ENCODE measurements around the gene ZSCAN9. TPM values are rescaled to one million over a fixed set of nuclear protein-coding genes. Genes with fewer than 3 reads are reported as not detected.

ZSCAN9 gene
- total and polyA plus RNA-seq, 9 of the 15 experiments (the other 6 are each of a cell fraction or from before 2014, with no cell fraction given) = 18.8 to 48.9 (median 28.7) TPM

DNA sequence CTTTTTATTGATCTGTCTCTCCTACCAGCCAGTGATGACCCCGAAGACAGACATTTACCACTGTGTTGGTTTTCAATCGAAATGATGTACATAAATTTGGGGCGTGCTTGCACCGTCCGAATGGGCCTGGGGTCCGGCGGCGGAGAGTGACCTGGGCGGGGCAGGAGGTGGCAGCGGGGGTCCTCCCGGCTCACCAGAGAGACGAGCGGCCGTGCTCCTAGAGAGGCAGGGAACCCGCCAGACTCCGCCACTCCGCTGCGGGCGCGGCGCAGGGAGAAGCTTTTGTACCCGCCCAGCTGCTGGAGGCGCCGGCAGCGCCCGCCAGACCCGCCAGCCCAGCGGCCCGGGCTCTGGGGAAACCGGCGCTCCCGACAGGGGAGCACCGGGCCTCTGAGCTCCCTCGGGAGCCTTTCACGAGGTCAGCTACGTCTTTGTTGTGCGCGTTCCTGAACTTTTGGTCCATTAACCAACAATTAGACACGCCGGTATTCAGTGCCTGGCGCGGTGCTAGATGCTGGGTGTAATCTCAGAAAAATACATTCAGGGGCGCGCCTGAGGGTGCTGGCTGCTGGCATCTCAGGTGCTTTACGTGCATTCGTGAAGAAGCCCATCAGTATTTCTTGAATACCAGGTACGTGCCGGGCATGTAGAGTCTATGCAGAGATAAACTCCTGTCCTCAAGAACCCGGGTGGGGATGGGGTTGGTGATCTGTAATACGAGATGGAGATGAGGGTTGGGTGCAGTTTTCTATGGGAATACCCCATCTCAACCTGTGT lies 56.4 kb downstream of the ZSCAN9 start, which contains the start of gene PGBD1 (continued):
- TF ChIP-seq RBM25 (IDR thresholded peaks at IDR 0.05; ENCODE audit: low read depth, low read length, severe bottlenecking) (no peak), POLR2A (conservative IDR thresholded peaks at IDR 0.05) (peak; percentile 82), CHCHD3 (CRISPR knock-in tag; IDR thresholded peaks at IDR 0.05) (no peak), ZZZ3 (IDR thresholded peaks at IDR 0.05) (0 out of 2 replicates have a peak, but pooled peaks have one; percentile 30), U2AF2 (optimal IDR thresholded peaks at IDR 0.05; ENCODE audit: low read depth, low read length) (no peak), SMARCE1 (IDR thresholded peaks at IDR 0.05) (0 out of 2 replicates have a peak, but pooled peaks have one; percentile 14), ZNF778 (CRISPR knock-in tag; IDR thresholded peaks at IDR 0.05) (no peak), PTBP1 (IDR thresholded peaks at IDR 0.05; ENCODE audit: low read depth, low read length) (no peak), PPARD (CRISPR knock-in tag; IDR thresholded peaks at IDR 0.05) (no peak), C11orf30 (IDR thresholded peaks at IDR 0.05; ENCODE audit: low read depth) (0 out of 2 replicates have a peak, but pooled peaks have one; percentile 27), NFIC (IDR thresholded peaks at IDR 0.05) (no peak), ZNF263 (CRISPR knock-in tag; IDR thresholded peaks at IDR 0.05; ENCODE audit: borderline replicate concordance) (peak; percentile 68), SMARCA4 (IDR thresholded peaks at IDR 0.05) (0 out of 2 replicates have a peak, but pooled peaks have one; percentile 35), TCF3 (CRISPR knock-in tag; IDR thresholded peaks at IDR 0.05) (peak; percentile 25; the same call in 1 of the 2 replicates), ZNF324 (CRISPR knock-in tag; IDR thresholded peaks at IDR 0.05) (no peak), POLR2B (IDR thresholded peaks at IDR 0.05; ENCODE audit: low read depth, partially characterized antibody) (peak; percentile 71)
- TF ChIP-seq, protein P1, sequence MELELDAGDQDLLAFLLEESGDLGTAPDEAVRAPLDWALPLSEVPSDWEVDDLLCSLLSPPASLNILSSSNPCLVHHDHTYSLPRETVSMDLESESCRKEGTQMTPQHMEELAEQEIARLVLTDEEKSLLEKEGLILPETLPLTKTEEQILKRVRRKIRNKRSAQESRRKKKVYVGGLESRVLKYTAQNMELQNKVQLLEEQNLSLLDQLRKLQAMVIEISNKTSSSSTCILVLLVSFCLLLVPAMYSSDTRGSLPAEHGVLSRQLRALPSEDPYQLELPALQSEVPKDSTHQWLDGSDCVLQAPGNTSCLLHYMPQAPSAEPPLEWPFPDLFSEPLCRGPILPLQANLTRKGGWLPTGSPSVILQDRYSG (tag; conservative IDR thresholded peaks at IDR 0.05; ENCODE audit: low read depth) = no peak
- TF ChIP-seq, protein P2, sequence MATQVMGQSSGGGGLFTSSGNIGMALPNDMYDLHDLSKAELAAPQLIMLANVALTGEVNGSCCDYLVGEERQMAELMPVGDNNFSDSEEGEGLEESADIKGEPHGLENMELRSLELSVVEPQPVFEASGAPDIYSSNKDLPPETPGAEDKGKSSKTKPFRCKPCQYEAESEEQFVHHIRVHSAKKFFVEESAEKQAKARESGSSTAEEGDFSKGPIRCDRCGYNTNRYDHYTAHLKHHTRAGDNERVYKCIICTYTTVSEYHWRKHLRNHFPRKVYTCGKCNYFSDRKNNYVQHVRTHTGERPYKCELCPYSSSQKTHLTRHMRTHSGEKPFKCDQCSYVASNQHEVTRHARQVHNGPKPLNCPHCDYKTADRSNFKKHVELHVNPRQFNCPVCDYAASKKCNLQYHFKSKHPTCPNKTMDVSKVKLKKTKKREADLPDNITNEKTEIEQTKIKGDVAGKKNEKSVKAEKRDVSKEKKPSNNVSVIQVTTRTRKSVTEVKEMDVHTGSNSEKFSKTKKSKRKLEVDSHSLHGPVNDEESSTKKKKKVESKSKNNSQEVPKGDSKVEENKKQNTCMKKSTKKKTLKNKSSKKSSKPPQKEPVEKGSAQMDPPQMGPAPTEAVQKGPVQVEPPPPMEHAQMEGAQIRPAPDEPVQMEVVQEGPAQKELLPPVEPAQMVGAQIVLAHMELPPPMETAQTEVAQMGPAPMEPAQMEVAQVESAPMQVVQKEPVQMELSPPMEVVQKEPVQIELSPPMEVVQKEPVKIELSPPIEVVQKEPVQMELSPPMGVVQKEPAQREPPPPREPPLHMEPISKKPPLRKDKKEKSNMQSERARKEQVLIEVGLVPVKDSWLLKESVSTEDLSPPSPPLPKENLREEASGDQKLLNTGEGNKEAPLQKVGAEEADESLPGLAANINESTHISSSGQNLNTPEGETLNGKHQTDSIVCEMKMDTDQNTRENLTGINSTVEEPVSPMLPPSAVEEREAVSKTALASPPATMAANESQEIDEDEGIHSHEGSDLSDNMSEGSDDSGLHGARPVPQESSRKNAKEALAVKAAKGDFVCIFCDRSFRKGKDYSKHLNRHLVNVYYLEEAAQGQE (IDR thresholded peaks at IDR 0.05; ENCODE audit: borderline replicate concordance) = peak; percentile 17; the same call in 1 of the 2 replicates
- TF ChIP-seq, protein P2 (CRISPR knock-in tag; IDR thresholded peaks at IDR 0.05; ENCODE audit: low read depth) = no peak
- TF ChIP-seq, protein P3, sequence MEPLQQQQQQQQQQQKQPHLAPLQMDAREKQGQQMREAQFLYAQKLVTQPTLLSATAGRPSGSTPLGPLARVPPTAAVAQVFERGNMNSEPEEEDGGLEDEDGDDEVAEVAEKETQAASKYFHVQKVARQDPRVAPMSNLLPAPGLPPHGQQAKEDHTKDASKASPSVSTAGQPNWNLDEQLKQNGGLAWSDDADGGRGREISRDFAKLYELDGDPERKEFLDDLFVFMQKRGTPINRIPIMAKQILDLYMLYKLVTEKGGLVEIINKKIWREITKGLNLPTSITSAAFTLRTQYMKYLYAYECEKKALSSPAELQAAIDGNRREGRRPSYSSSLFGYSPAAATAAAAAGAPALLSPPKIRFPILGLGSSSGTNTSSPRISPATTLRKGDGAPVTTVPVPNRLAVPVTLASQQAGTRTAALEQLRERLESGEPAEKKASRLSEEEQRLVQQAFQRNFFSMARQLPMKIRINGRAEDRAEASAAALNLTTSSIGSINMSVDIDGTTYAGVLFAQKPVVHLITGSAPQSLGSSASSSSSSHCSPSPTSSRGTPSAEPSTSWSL (CRISPR knock-in tag; IDR thresholded peaks at IDR 0.05; ENCODE audit: borderline replicate concordance) = no peak

All from K562 (cell line).